HG03095 (cell line): ENCODE results near the gene PRR19.

Experiments used
- ATAC-seq: cut with Tn5 transposase; IDR thresholded peaks from one replicate; pipeline ENCODE4 v1.9.1; 2021; ENCODE audit warnings: moderate library complexity; ENCODE audit not compliant: unreplicated experiment

PRR19 gene

GRCh38 chr19:42293948-42294347, 8.0 kb upstream of the PRR19 start:
- ATAC-seq: no peak

DNA sequence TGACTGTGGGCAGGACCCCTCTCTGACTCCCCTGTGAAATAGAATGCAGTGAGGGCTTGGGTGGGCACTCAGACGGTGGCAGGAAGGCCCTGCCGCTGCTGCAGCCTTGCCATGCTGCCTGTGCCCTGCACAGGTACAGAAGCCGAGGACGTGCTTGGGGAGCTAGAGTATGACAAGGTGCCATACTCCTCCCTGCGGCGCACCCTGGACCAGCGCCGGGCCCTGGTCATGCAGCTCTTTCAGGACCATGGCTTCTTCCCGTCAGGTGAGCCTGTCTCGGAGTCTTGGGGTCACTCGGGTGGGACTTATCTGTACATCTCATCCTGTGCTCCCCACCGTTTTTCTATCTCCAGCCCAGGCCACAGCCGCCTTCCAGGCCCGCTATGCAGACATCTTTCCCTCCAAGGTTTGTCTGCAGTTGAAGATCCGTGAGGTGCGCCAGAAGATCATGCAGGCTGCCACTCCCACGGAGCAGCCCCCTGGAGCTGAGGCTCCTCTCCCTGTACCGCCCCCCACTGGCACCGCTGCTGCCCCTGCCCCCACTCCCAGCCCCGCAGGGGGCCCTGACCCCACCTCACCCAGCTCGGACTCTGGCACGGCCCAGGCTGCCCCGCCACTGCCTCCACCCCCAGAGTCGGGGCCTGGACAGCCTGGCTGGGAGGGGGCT, 7.3 kb upstream of the PRR19 start:
- ATAC-seq: no peak

GRCh38 chr19:42295342-42295741, 6.6 kb upstream of the PRR19 start:
- no peak for ATAC-seq

- peak; percentile 54 for ATAC-seq
Measured at GRCh38 chr19:42295831-42296525, 6.0 kb upstream of the PRR19 start.

- ATAC-seq: no peak
Measured at GRCh38 chr19:42297039-42297438, 4.9 kb upstream of the PRR19 start.

DNA sequence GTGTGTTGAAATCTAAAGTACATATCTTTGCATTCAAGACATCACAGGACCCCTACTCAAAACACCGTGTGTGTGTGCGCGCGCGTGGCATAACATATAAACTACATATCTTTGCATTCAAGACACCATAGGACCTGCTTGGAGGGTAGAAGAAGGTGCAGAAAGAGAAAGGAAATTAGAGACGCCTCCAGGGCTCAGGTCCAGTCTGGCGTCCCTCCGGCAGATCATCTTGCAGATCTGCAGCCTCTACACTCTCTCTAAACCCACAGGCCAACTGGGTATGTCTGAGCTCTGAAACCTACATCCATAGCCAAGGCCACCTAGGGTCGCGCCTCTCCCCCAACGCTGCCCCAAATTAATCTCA, 1.2 kb downstream of the PRR19 start:
- ATAC-seq: no peak

GRCh38 chr19:42303876-42304275, 1.9 kb downstream of the PRR19 start:
- ATAC-seq: no peak

DNA sequence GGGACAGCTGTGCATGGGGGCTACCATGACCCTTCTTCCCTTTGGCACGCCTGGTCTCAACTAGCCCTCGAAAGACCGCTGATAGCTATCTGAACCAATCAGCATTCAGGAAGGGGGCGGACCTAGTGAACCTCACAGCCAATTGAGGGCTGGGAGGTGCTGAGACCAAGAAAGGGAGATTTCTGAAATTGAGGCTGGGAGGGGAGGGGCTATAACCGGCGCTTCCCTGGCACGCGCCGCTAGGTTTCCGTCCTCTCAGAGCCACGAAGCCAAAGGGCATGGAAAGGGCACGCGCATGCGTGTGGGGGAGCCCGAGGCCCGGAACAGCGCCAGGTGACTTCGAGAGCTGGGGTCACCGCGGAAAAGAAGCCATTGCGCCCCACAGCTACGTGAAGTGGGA, 4.7 kb downstream of the PRR19 start:
- no peak for ATAC-seq

GRCh38 chr19:42309686-42310085, 7.8 kb downstream of the PRR19 start:
- no peak for ATAC-seq

GRCh38 chr19:42311657-42312056, 9.7 kb downstream of the PRR19 start:
- no peak for ATAC-seq

- no peak for ATAC-seq
Measured at GRCh38 chr19:42312370-42312769, 10.4 kb downstream of the PRR19 start.

- ATAC-seq: no peak
Measured at GRCh38 chr19:42313096-42313839, 11.3 kb downstream of the PRR19 start, which contains the start of gene TMEM145. TMEM145 (plus strand) TSS chr19:42313309; CDS start chr19:42313377, 68 bp downstream.

DNA sequence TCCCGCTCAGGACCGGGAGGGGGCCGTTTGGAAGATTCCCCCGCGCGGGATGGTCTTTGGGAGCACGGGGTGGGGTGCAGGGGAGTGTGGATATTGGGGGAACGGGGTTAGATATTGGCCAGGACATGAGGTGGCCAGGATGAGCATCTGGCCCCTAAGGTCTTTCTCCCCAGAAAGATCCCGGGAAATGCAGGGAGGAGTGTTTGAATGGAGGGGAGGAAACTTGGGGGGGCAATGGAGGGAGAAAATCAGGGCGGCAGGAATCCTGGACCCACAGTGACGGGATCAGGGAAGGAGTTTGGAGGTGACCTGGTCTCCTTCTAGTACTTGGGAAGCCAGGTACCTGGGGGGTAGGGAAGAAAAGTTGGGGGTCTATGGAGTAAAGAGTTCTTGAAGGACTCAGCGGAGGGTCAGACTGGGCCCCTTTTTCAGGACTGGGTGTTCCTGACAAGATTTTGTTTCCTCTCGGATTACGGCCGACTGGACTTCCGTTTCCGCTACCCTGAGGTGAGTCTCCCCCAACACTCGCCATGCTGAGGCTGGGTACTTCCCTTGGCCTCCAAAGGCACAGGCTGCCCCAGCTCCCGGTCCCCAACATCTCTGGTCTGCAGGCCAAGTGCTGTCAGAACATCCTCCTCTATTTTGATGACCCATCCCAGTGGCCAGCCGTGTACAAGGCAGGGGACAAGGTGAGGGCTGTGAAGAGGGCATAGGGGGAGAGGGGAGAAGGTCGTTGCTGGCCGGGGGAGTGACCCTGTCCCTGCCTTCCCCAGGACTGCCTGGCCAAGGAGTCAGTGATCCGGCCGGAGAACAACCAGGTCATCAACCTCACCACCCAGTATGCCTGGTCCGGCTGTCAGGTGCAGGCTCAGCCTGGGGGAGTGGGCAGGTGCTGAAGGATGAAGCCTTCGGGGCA, 12.2 kb downstream of the PRR19 start:
- ATAC-seq: no peak

- no peak for ATAC-seq
Measured at GRCh38 chr19:42315024-42315423, 13.1 kb downstream of the PRR19 start.

DNA sequence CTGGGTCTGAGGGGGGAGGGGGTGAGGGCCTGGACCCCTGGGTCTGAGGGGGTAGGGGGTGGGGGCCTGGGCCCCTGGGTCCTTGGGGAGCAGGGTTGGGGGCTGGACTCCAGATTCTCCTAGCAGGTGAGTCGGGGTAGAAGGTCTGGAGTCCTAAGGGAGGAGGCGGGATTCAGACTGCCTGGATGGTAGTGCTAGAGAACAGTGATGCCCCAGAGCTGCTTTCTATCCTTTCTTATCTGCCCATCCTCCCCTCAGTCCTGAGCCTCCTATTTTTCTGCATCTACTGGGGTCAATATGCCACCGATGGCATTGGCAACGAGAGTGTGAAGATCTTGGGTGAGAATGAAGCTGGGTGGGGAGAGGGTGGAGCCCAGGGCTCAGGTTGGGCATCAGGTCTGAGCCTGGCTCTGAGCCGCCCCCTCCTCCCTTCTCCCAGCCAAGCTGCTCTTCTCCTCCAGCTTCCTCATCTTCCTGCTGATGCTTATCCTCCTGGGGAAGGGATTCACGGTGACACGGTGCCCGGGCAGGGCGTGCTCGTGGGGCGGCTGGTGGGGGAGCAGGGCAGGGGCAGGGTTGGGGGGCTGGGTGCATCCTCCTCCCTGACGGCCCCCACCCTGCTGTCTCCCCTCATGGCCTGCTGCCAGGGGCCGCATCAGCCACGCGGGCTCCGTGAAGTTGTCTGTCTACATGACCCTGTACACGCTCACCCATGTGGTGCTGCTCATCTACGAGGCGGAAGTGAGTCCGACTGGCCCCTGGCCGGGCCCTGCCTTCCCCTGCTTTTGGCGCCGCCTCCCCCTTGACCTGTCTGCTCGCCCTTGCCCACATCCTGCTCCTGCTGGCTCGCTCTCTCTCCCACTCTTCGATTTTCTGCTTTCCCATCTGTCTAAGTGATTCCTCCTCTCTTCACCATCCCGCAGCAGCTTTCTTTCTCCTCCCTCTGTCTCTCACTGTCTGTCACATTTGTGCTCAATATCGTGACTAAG, 14.6 kb downstream of the PRR19 start:
- no peak for ATAC-seq

GRCh38 chr19:42317535-42317934, 15.6 kb downstream of the PRR19 start:
- no peak for ATAC-seq

GRCh38 chr19:42322305-42322704, 20.4 kb downstream of the PRR19 start:
- ATAC-seq: no peak

DNA sequence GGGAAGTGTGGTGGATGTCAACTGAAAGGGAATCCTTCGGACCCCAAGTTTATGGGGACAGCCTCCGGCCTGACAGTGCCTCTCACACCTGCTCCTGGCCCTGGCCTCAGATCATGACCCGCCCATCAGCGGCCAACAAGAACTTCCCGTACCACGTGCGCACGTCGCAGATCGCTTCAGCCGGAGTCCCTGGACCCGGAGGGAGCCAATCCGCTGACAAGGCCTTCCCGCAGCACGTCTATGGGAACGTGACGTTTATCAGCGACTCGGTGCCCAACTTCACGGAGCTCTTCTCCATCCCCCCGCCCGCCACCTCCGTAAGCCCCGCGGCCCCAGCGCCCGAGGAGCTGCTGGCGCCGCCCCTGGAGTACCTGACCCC, 21.5 kb downstream of the PRR19 start:
- no peak for ATAC-seq

- ATAC-seq: no peak
Measured at GRCh38 chr19:42323852-42324654, 22.1 kb downstream of the PRR19 start.
